Hematopoietic multipotent progenitor cell (in vitro differentiated cells): ENCODE data around the gene ZIC3. TPM values are rescaled to one million over a fixed set of nuclear protein-coding genes. Genes with fewer than 3 reads are reported as not detected.
"Not testable (repeated sequence)": the region's sequence is repeated elsewhere in the genome, so short reads cannot be mapped to it uniquely, and the experiment has no call there.

Experiments used
- DNase-seq, 3 donors: peaks; one replicate each; pipeline ENCODE4 v3.0.0-alpha.2; 2011 to 2015; ENCODE audit warnings: low read depth in 2 of 3, low spot score in 2 of 3
- total RNA-seq: library from RNA; depleted of rRNA; stranded (reverse); fragments of >200 nt; gene quantifications from one replicate; pipeline ENCODE4 v1.2.3, GENCODE V29; 2012

ZIC3 gene
- total RNA-seq = not detected

- DNase-seq = no peak
Observed at GRCh38 chrX:137565921-137566745, at the start of gene ZIC3. ZIC3 (plus strand) TSS chrX:137566127; CDS start chrX:137566692, 565 bp downstream.

GRCh38 chrX:137519459-137519858 lies 46.5 kb upstream of the ZIC3 start:
- no peak for DNase-seq

DNA sequence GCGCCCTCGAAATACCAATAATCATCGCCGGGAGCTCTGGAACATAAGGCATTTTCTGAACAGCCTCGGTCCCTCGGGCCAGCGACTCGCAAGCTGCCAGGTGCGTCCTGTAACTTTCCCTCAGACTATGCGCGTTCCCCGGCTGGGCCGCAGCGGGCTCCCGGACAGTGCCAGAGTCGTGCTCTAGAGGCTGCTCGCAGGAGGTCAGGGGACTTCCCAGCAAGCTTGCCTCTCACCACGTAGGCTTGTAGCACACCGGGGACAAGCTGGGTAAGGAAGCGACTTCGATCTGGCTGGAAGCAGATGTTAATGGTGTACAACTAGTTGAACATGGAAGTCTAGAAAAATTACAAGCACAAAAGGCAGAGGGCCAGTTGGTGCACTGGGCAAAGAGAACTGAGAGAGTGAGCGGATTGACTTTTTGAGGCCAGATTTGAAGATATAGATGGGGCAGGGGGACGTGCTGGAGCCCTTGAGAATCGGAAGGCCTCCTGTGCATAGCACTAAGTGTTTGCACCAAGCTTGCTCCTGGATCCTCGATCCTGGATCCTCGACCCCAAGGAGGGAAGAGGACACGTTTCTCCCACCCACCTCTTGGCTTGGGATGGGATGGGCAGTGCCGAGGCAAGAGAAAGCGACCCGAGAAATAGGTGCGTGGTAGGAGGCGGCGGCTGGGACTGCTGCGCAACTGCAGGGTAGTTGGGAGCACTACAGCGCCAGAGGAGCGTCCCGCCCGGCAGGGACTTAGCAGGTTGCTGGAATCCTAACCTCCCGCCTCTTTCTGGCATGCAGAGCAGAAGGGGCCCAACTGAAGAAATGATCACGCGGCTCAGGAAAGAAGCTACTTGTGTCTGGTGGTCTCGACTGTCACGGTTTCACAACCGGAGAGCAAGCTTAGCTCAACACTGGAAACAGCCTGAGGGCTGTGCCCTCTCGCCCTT lies 19.9 kb upstream of the ZIC3 start:
- DNase-seq = no peak

- DNase-seq = no peak
Observed at GRCh38 chrX:137547291-137547690, 18.6 kb upstream of the ZIC3 start.

GRCh38 chrX:137548261-137548660 lies 17.7 kb upstream of the ZIC3 start:
- DNase-seq = no peak

- no peak for DNase-seq
Observed at GRCh38 chrX:137549073-137549472, 16.9 kb upstream of the ZIC3 start.

- no peak for DNase-seq
Observed at GRCh38 chrX:137549851-137550664, 15.9 kb upstream of the ZIC3 start.

- DNase-seq = no peak
Observed at GRCh38 chrX:137550665-137551261, 15.2 kb upstream of the ZIC3 start.

DNA sequence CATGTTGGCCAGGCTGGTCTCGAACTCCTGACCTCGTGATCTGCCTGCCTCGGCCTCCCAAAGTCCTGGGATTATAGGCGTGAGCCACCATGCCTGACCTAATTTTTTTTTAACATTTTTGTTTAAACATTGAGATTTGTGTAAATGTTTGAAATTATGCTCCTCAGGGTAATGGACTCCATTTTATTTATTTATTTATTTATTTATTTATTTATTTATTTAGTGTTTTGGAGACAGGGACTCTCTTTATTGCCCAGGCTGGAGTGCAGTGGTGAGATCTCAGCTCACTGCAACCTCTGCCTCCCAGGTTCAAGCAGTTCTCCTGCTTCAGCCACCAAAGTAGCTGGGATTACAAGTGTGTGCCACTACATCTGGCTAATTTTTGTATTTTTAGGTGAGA lies 13.8 kb upstream of the ZIC3 start:
- not testable (repeated sequence) for DNase-seq

DNA sequence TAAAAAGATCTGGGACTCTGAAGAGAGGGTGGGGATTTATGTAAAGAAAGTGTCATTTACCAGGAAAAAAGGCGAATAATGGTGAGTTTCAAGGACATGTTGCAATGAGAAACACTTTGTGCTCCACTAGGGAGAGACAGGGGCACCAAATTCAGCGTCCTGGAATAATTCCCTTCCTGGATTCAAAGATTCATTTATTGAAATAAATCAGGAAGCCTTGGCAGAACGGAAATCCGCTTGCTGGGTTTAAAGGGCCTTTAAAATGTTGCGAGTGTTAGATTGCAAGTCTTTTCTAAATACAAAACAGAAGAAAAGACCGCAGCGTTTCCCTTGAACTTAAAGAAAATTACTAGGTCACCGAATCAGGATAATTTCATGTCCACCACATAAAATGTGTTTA lies 3.8 kb upstream of the ZIC3 start:
- DNase-seq = no peak

DNA sequence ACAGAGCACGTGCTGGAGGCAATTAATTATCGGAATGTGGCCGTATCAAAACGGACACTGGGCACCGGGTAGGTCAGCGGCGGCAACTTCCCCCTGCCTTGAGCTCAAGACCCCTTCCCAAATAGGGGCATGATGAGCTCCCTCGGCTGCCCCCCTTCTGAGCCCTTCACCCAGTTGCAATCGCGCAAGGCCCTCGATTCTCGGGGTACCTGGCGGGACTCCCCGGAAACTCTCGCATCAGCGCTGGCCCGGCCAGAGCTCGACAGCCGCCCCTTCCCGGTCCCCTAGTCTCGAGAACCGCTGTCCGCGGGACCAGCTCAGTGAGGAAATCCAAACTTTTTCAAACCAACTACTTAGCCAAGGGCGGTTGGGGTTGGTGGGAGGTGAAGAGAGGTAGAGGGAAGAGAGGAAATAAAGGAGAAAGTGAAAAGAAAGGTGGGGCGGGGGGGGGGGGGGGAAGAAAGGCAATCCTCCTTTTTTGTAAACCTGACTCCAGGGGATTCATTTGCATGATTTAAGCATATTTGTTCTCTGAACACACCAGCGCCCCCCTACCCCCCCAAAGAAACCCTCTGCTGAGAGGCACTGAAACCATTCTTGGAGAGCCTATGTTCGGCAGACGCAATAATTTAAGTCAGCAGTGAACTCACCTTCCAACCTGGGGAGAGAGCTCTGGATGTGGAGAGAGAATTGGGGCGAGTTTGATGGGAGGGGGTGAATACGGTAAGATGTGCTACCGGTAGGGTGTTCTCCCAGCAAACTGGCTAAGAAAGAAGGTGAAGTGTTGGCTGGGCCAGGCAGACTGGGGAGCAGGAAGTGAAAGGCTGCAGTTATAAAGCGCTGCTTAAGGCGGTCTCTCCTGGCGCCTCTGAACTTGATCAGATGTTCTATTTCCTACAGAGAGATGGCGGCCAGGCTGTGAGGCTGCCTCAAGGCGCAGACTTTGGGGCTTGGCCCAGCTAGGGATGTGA lies 2.0 kb upstream of the ZIC3 start:
- no peak for DNase-seq

DNA sequence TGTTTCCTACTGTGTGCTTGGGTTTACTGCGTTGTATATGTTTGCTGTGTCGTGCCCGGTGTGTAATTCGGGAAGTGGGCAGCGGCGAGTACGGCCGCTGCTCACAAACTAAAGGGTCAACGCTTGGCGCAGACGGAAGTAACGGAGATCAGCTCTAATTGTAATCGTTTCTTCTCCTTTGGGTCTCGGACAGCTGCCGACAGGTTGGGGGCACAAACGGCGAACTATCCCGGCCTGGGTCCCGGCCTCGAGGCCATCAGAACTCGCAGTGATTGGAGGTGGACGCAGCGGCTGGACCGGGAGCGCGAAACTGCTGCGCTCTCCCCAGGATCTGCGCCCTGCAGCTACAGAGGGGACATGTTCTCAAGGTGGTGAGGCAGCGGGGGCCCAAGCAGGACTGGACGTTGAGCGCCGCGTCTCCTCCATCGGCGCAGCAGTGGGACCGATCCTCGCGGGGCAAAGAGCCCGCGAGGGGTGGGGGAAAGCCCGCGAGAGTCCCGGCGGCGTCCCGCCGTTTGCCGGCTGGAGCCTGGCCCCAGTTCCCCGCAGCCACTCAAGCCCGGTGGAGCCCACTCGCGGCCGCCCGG lies 516 bp upstream of the ZIC3 start:
- no peak for DNase-seq

- no peak for DNase-seq
Observed at GRCh38 chrX:137566746-137567679, 1.1 kb downstream of the ZIC3 start.

- peak in 1 of 3 donors; percentile 47 for DNase-seq
Observed at GRCh38 chrX:137567682-137568232, 1.8 kb downstream of the ZIC3 start.

DNA sequence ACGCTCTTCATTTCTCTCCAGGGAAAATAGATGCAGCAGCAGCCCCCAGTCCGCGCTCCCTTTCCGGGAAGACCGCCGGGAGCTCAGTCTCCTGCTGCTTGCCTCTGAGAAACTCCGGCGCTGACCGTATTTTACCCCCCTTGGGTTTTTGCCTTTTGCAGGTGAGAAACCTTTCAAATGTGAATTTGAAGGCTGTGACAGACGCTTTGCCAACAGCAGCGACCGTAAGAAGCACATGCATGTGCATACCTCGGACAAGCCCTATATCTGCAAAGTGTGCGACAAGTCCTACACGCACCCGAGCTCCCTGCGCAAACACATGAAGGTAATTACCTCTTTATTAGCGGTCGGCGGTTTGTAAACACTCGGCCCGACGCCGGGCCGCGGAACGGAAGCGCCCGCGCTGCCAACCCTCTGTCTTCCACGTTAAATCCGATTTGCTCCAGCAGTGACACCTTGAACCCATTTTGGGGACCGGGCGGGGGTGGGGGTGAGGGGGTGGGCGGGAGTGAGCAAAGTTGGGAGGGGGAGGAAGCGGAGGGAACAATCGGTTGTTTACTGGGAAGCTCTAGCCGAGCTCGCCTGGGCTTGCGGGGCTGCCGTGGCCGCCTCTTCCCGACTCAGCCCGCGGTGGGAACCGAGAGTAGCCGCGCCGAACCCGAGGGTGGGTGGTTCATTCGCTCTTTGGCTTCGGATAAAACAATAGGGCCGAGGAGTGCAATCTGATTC lies 3.0 kb downstream of the ZIC3 start:
- DNase-seq = no peak

DNA sequence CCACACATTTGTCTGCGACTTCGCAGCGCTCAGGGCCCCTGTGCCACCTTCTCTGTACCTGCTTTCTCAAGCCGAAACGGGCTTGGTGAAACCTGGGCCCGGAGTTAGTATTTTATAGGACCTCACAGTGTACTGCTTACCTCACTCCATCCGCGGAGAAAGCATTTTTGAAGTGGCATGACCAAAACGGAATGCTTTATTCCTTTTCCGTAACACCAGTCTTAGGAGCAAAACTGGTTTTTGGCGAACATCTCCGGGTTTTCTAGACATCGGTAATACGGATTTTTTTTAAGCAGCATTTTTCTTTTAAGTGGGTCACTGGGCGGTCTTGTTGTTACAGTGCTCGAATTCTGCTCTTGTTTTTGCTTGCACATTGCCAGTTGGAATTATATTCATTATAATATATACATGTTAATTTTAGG lies 3.6 kb downstream of the ZIC3 start:
- DNase-seq = no peak
